HG03469 (cell line): ENCODE data around the gene MRPL9.

Experiments
- ATAC-seq: cut with Tn5 transposase; IDR thresholded peaks from one replicate; pipeline ENCODE4 v1.9.1; 2021; ENCODE audit warnings: mild to moderate bottlenecking, moderate library complexity, moderate number of reproducible peaks; ENCODE audit not compliant: unreplicated experiment

The MRPL9 gene

GRCh38 chr1:151762941-151763921 lies at the start of gene MRPL9:
Gene MRPL9 (minus strand): TSS chr1:151763496. CDS start chr1:151763479, 17 bp downstream.
- ATAC-seq, result peak; percentile 78

- no peak for ATAC-seq
These were observed 47.9 kb upstream of the MRPL9 start for GRCh38 chr1:151811181-151811580.

- ATAC-seq, result no peak
These were observed 46.8 kb upstream of the MRPL9 start for GRCh38 chr1:151809985-151810556.

- ATAC-seq, result no peak
These were observed 46.1 kb upstream of the MRPL9 start for GRCh38 chr1:151809290-151809984.

GRCh38 chr1:151807766-151808165 lies 44.5 kb upstream of the MRPL9 start:
- no peak for ATAC-seq

- no peak for ATAC-seq
These were observed 43.8 kb upstream of the MRPL9 start for GRCh38 chr1:151807131-151807530.

GRCh38 chr1:151806170-151806569 lies 42.9 kb upstream of the MRPL9 start:
- ATAC-seq, result no peak

GRCh38 chr1:151805066-151805820 lies 41.9 kb upstream of the MRPL9 start, which contains the start of gene LINGO4:
Gene LINGO4 (minus strand): TSS chr1:151805419. CDS start chr1:151802704, 2,715 bp downstream.
- no peak for ATAC-seq

GRCh38 chr1:151803915-151804314 lies 40.6 kb upstream of the MRPL9 start:
- ATAC-seq, result no peak

- ATAC-seq, result no peak
These were observed 39.9 kb upstream of the MRPL9 start for GRCh38 chr1:151803164-151803563.

- ATAC-seq, result no peak
These were observed 39.1 kb upstream of the MRPL9 start for GRCh38 chr1:151802372-151802771.

- no peak for ATAC-seq
These were observed 38.5 kb upstream of the MRPL9 start for GRCh38 chr1:151801846-151802245.

GRCh38 chr1:151801310-151801820 lies 38.1 kb upstream of the MRPL9 start:
- no peak for ATAC-seq

- ATAC-seq, result no peak
These were observed 37.5 kb upstream of the MRPL9 start for GRCh38 chr1:151800830-151801229.

- no peak for ATAC-seq
These were observed 36.1 kb upstream of the MRPL9 start for GRCh38 chr1:151799179-151800022.

GRCh38 chr1:151798571-151798970 lies 35.3 kb upstream of the MRPL9 start:
- ATAC-seq, result no peak

- ATAC-seq, result no peak
These were observed 27.8 kb upstream of the MRPL9 start for GRCh38 chr1:151790940-151791651.

GRCh38 chr1:151790071-151790939 lies 27.0 kb upstream of the MRPL9 start, which contains the start of gene TDRKH:
Gene TDRKH (minus strand): TSS chr1:151790500. CDS start chr1:151783022, 7,478 bp downstream.
- ATAC-seq, result peak; percentile 87
